ENCODE data around the gene HS3ST3B1. TPM values are rescaled to one million over a fixed set of nuclear protein-coding genes. Genes with fewer than 3 reads are reported as not detected.

HS3ST3B1 gene
- total and polyA plus RNA-seq, 2 experiments from 2014 or later, result 8.1 to 17.7 TPM

DNA sequence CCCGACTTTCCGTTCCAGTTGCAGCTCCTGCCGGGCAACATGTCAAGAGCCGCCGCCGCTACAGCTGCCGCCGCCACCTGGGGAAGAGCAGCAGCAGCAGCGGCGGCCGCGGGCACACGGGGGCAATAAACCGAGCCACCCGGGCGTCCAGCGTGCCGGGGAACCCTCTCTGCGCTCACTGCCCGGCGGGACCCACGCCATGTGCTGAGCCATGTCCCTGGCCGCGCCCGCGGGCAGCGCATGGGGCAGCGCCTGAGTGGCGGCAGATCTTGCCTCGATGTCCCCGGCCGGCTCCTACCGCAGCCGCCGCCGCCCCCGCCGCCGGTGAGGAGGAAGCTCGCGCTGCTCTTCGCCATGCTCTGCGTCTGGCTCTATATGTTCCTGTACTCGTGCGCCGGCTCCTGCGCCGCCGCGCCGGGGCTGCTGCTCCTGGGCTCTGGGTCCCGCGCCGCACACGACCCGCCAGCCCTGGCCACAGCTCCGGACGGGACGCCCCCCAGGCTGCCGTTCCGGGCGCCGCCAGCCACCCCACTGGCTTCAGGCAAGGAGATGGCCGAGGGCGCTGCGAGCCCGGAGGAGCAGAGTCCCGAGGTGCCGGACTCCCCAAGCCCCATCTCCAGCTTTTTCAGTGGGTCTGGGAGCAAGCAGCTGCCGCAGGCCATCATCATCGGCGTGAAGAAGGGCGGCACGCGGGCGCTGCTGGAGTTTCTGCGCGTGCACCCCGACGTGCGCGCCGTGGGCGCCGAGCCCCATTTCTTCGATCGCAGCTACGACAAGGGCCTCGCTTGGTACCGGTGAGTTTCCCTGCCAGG is 604 bp downstream of the HS3ST3B1 start (continued):
- TF ChIP-seq, protein P1, sequence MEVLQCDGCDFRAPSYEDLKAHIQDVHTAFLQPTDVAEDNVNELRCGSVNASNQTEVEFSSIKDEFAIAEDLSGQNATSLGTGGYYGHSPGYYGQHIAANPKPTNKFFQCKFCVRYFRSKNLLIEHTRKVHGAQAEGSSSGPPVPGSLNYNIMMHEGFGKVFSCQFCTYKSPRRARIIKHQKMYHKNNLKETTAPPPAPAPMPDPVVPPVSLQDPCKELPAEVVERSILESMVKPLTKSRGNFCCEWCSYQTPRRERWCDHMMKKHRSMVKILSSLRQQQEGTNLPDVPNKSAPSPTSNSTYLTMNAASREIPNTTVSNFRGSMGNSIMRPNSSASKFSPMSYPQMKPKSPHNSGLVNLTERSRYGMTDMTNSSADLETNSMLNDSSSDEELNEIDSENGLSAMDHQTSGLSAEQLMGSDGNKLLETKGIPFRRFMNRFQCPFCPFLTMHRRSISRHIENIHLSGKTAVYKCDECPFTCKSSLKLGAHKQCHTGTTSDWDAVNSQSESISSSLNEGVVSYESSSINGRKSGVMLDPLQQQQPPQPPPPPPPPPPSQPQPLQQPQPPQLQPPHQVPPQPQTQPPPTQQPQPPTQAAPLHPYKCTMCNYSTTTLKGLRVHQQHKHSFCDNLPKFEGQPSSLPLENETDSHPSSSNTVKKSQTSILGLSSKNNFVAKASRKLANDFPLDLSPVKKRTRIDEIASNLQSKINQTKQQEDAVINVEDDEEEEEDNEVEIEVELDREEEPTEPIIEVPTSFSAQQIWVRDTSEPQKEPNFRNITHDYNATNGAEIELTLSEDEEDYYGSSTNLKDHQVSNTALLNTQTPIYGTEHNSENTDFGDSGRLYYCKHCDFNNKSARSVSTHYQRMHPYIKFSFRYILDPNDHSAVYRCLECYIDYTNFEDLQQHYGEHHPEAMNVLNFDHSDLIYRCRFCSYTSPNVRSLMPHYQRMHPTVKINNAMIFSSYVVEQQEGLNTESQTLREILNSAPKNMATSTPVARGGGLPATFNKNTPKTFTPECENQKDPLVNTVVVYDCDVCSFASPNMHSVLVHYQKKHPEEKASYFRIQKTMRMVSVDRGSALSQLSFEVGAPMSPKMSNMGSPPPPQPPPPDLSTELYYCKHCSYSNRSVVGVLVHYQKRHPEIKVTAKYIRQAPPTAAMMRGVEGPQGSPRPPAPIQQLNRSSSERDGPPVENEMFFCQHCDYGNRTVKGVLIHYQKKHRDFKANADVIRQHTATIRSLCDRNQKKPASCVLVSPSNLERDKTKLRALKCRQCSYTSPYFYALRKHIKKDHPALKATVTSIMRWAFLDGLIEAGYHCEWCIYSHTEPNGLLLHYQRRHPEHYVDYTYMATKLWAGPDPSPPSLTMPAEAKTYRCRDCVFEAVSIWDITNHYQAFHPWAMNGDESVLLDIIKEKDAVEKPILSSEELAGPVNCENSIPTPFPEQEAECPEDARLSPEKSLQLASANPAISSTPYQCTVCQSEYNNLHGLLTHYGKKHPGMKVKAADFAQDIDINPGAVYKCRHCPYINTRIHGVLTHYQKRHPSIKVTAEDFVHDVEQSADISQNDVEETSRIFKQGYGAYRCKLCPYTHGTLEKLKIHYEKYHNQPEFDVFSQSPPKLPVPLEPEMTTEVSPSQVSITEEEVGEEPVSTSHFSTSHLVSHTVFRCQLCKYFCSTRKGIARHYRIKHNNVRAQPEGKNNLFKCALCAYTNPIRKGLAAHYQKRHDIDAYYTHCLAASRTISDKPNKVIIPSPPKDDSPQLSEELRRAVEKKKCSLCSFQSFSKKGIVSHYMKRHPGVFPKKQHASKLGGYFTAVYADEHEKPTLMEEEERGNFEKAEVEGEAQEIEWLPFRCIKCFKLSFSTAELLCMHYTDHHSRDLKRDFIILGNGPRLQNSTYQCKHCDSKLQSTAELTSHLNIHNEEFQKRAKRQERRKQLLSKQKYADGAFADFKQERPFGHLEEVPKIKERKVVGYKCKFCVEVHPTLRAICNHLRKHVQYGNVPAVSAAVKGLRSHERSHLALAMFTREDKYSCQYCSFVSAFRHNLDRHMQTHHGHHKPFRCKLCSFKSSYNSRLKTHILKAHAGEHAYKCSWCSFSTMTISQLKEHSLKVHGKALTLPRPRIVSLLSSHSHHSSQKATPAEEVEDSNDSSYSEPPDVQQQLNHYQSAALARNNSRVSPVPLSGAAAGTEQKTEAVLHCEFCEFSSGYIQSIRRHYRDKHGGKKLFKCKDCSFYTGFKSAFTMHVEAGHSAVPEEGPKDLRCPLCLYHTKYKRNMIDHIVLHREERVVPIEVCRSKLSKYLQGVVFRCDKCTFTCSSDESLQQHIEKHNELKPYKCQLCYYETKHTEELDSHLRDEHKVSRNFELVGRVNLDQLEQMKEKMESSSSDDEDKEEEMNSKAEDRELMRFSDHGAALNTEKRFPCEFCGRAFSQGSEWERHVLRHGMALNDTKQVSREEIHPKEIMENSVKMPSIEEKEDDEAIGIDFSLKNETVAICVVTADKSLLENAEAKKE (CRISPR knock-in tag; IDR thresholded peaks at IDR 0.05), result no peak
- TF ChIP-seq, protein P2, sequence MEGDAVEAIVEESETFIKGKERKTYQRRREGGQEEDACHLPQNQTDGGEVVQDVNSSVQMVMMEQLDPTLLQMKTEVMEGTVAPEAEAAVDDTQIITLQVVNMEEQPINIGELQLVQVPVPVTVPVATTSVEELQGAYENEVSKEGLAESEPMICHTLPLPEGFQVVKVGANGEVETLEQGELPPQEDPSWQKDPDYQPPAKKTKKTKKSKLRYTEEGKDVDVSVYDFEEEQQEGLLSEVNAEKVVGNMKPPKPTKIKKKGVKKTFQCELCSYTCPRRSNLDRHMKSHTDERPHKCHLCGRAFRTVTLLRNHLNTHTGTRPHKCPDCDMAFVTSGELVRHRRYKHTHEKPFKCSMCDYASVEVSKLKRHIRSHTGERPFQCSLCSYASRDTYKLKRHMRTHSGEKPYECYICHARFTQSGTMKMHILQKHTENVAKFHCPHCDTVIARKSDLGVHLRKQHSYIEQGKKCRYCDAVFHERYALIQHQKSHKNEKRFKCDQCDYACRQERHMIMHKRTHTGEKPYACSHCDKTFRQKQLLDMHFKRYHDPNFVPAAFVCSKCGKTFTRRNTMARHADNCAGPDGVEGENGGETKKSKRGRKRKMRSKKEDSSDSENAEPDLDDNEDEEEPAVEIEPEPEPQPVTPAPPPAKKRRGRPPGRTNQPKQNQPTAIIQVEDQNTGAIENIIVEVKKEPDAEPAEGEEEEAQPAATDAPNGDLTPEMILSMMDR (conservative IDR thresholded peaks at IDR 0.05; ENCODE audit: low read depth in 2 of 2), result peak; percentile 11 to 12; a peak in 1 of 4 replicates
- TF ChIP-seq EZH2phosphoT487 (IDR thresholded peaks at IDR 0.05; ENCODE audit: unreplicated experiment), result no peak
- TF ChIP-seq, protein P3, sequence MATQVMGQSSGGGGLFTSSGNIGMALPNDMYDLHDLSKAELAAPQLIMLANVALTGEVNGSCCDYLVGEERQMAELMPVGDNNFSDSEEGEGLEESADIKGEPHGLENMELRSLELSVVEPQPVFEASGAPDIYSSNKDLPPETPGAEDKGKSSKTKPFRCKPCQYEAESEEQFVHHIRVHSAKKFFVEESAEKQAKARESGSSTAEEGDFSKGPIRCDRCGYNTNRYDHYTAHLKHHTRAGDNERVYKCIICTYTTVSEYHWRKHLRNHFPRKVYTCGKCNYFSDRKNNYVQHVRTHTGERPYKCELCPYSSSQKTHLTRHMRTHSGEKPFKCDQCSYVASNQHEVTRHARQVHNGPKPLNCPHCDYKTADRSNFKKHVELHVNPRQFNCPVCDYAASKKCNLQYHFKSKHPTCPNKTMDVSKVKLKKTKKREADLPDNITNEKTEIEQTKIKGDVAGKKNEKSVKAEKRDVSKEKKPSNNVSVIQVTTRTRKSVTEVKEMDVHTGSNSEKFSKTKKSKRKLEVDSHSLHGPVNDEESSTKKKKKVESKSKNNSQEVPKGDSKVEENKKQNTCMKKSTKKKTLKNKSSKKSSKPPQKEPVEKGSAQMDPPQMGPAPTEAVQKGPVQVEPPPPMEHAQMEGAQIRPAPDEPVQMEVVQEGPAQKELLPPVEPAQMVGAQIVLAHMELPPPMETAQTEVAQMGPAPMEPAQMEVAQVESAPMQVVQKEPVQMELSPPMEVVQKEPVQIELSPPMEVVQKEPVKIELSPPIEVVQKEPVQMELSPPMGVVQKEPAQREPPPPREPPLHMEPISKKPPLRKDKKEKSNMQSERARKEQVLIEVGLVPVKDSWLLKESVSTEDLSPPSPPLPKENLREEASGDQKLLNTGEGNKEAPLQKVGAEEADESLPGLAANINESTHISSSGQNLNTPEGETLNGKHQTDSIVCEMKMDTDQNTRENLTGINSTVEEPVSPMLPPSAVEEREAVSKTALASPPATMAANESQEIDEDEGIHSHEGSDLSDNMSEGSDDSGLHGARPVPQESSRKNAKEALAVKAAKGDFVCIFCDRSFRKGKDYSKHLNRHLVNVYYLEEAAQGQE (IDR thresholded peaks at IDR 0.05; ENCODE audit: unreplicated experiment), result no peak
